ENCODE data around the gene AJM1. TPM values are rescaled to one million over a fixed set of nuclear protein-coding genes. Genes with fewer than 3 reads are reported as not detected.
"Not testable (repeated sequence)": the region's sequence is repeated elsewhere in the genome, so short reads cannot be mapped to it uniquely, and the experiment has no call there.

AJM1 gene
- total and polyA plus RNA-seq, 5 experiments from 2014 or later, result 0.05 to 1.3 (median 0.69) TPM; not detected in 1

- Mint-ChIP-seq H3K27me3 (peaks cover 0 to under 1% (median 0%) of the 10 kb centered on the region in 5 donors), H3K4me1 (peaks cover 3 to 12% (median 9%) of the 10 kb centered on the region in 4 donors), H3K9me3 (no peaks in the 10 kb centered on the region), H3K27ac (no peak overlapping the region), H3K36me3 (peaks cover 0 to 15% (median 2%) of the 10 kb centered on the region in 3 donors), H3K4me3 (no peak overlapping the region)
- ATAC-seq (no peak), DNase-seq (peak in 1 of 10 donors; percentile 1)
- POLR2A ChIA-PET, result interaction anchor here (1.6 kb wide), 1 partner anchor 30 kb away, joined by 6 read pairs; the partner anchor contains the start of gene RABL6
Measured at GRCh38 chr9:136837146-136837855, 5.0 kb upstream of the AJM1 start.

- not testable (repeated sequence) for DNase-seq, H3K9me3 Mint-ChIP-seq, H3K27ac Mint-ChIP-seq, H3K4me3 Mint-ChIP-seq, H3K27me3 Mint-ChIP-seq, ATAC-seq
- POLR2A ChIA-PET, result interaction anchor here (0.5 kb wide), 1 partner anchor 75 kb away, joined by 4 read pairs; no protein-coding TSS in a partner anchor
- H3K36me3 Mint-ChIP-seq, result peaks cover 0 to 15% (median 0%) of the 10 kb centered on the region in 3 donors
- peaks cover 5 to 14% (median 11%) of the 10 kb centered on the region in 4 donors for H3K4me1 Mint-ChIP-seq
Measured at GRCh38 chr9:136837856-136838277, 4.4 kb upstream of the AJM1 start.

- Mint-ChIP-seq H3K4me1 (peaks cover 8 to 16% (median 11%) of the 10 kb centered on the region in 4 donors), H3K36me3 (peaks cover 0 to 15% (median 0%) of the 10 kb centered on the region in 3 donors), H3K27ac (no peak overlapping the region), H3K4me3 (no peak overlapping the region), H3K9me3 (no peaks in the 10 kb centered on the region), H3K27me3 (peaks cover 0 to 5% (median 0%) of the 10 kb centered on the region in 5 donors)
- ATAC-seq (no peak), DNase-seq (no peak)
- POLR2A ChIA-PET, result interaction anchor here (0.5 to 0.7 kb wide), 2 partner anchors 16 to 74 kb away, joined by 4 to 6 read pairs; no protein-coding TSS in a partner anchor
Measured at GRCh38 chr9:136838314-136839228, 3.7 kb upstream of the AJM1 start.

GRCh38 chr9:136839229-136840139 lies 2.8 kb upstream of the AJM1 start:
- Mint-ChIP-seq H3K36me3 (peaks cover 0 to 13% (median 0%) of the 10 kb centered on the region in 3 donors), H3K27me3 (peaks cover 0 to 8% (median 0%) of the 10 kb centered on the region in 5 donors), H3K27ac (peak overlapping the region in 1 of 10 donors; percentile 49), H3K4me3 (peak overlapping the region in 1 of 10 donors; percentile 32), H3K4me1 (peaks cover 9 to 18% (median 13%) of the 10 kb centered on the region in 4 donors), H3K9me3 (no peaks in the 10 kb centered on the region)
- ATAC-seq, result no peak
- DNase-seq, result no peak
- POLR2A ChIA-PET, result interaction anchor here (1.1 to 1.8 kb wide), 2 partner anchors 26 to 32 kb away, joined by 4 to 5 read pairs; partner anchors contain the start of genes EDF1 and RABL6

GRCh38 chr9:136840140-136840876 lies 2.0 kb upstream of the AJM1 start:
- H3K9me3 Mint-ChIP-seq, result no peaks in the 10 kb centered on the region
- H3K4me3 Mint-ChIP-seq, result peak overlapping the region in 3 of 10 donors; percentile 21 to 40 (median 32)
- POLR2A ChIA-PET, result interaction anchor here (1.1 to 1.8 kb wide), 3 partner anchors 26 to 152 kb away, joined by 3 to 5 read pairs (median 4); partner anchors contain the start of genes EDF1, PAXX and RABL6
- DNase-seq, result no peak
- H3K27me3 Mint-ChIP-seq, result peaks cover 0 to 10% (median 0%) of the 10 kb centered on the region in 5 donors
- peak overlapping the region in 1 of 10 donors; percentile 49 for H3K27ac Mint-ChIP-seq
- H3K36me3 Mint-ChIP-seq, result peaks cover 0 to 13% (median 0%) of the 10 kb centered on the region in 3 donors
- ATAC-seq, result no peak
- peaks cover 9 to 18% (median 13%) of the 10 kb centered on the region in 4 donors for H3K4me1 Mint-ChIP-seq

- ATAC-seq (no peak), DNase-seq (no peak)
- no peaks in the 10 kb centered on the region for H3K9me3 Mint-ChIP-seq
- no peak overlapping the region for H3K27ac Mint-ChIP-seq
- peaks cover 0 to 13% (median 0%) of the 10 kb centered on the region in 3 donors for H3K36me3 Mint-ChIP-seq
- POLR2A ChIA-PET, result interaction anchor here (1.2 to 1.8 kb wide), 3 partner anchors 33 to 151 kb away, joined by 3 to 12 read pairs (median 5); partner anchors contain the start of genes PAXX, RABL6 and TRAF2
- H3K4me3 Mint-ChIP-seq, result peak overlapping the region in 1 of 10 donors; percentile 31
- peaks cover 0 to 13% (median 0%) of the 10 kb centered on the region in 5 donors for H3K27me3 Mint-ChIP-seq
- H3K4me1 Mint-ChIP-seq, result peaks cover 9 to 18% (median 14%) of the 10 kb centered on the region in 4 donors
Measured at GRCh38 chr9:136840877-136841645, 1.2 kb upstream of the AJM1 start.

GRCh38 chr9:136841646-136842379 lies 465 bp upstream of the AJM1 start:
- not testable (repeated sequence) for H3K9me3 Mint-ChIP-seq, DNase-seq, ATAC-seq
- peaks cover 0 to 13% (median 0%) of the 10 kb centered on the region in 3 donors for H3K36me3 Mint-ChIP-seq
- peaks cover 0 to 18% (median 2%) of the 10 kb centered on the region in 5 donors for H3K27me3 Mint-ChIP-seq
- peak overlapping the region; percentile 75 to 94 (median 84) for H3K4me3 Mint-ChIP-seq
- POLR2A ChIA-PET, result interaction anchor here (0.9 to 3.8 kb wide), 9 partner anchors 35 to 193 kb away, joined by 3 to 17 read pairs (median 4); partner anchors contain the start of genes PAXX, RABL6 and TRAF2
- peaks cover 11 to 22% (median 15%) of the 10 kb centered on the region in 4 donors for H3K4me1 Mint-ChIP-seq
- peak overlapping the region in 3 of 10 donors; percentile 43 to 78 (median 51) for H3K27ac Mint-ChIP-seq

GRCh38 chr9:136843159-136843800 lies 1.0 kb downstream of the AJM1 start:
- peaks cover 0 to 26% (median 2%) of the 10 kb centered on the region in 5 donors for H3K27me3 Mint-ChIP-seq

More at GRCh38 chr9:136843159-136843800, 1.0 kb downstream of the AJM1 start:
- not testable (repeated sequence) for DNase-seq, H3K9me3 Mint-ChIP-seq, ATAC-seq
- Mint-ChIP-seq H3K4me3 (peak overlapping the region; percentile 48 to 80 (median 70)), H3K4me1 (peaks cover 13 to 29% (median 23%) of the 10 kb centered on the region in 4 donors), H3K27ac (peak overlapping the region in 6 of 10 donors; percentile 24 to 73 (median 66)), H3K36me3 (peaks cover 0 to 13% (median 0%) of the 10 kb centered on the region in 3 donors)
- POLR2A ChIA-PET, result interaction anchor here (1.0 to 3.8 kb wide), 7 partner anchors 34 to 192 kb away, joined by 3 to 17 read pairs (median 5); partner anchors contain the start of genes RABL6 and TRAF2

All from naive thymus-derived CD8-positive, alpha-beta T cell (primary cell).